Measurements from ENCODE around the gene PRKCE.

PRKCE gene

DNA sequence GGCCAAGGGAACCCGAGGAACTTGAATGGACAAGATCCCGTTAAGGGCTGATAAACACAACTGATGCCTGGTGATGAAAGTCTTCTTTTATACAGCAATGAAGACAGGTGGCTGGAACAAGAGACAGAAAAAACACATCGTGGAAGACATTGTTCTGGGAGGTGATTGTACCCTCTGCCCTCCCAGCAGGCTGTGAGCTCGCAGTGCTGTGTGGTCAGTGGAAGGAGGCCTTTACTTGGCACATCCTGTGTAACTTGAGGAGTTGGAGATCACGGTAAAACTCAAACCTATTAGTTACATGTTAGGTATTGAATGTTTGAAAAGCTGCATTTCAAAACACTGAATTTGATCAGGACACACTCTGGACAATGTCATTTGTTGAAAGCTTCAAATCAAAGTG lies 395.8 kb downstream of the PRKCE start:
- TF ChIP-seq, protein P1, sequence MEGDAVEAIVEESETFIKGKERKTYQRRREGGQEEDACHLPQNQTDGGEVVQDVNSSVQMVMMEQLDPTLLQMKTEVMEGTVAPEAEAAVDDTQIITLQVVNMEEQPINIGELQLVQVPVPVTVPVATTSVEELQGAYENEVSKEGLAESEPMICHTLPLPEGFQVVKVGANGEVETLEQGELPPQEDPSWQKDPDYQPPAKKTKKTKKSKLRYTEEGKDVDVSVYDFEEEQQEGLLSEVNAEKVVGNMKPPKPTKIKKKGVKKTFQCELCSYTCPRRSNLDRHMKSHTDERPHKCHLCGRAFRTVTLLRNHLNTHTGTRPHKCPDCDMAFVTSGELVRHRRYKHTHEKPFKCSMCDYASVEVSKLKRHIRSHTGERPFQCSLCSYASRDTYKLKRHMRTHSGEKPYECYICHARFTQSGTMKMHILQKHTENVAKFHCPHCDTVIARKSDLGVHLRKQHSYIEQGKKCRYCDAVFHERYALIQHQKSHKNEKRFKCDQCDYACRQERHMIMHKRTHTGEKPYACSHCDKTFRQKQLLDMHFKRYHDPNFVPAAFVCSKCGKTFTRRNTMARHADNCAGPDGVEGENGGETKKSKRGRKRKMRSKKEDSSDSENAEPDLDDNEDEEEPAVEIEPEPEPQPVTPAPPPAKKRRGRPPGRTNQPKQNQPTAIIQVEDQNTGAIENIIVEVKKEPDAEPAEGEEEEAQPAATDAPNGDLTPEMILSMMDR (IDR thresholded peaks at IDR 0.05; ENCODE audit: insufficient read depth, low read depth, low read length, missing control alignments), result no peak
- no peak overlapping the region for H3K4me3 ChIP-seq (ENCODE audit: low read length)
- DNase-seq (ENCODE audit: low read depth), result no peak

DNA sequence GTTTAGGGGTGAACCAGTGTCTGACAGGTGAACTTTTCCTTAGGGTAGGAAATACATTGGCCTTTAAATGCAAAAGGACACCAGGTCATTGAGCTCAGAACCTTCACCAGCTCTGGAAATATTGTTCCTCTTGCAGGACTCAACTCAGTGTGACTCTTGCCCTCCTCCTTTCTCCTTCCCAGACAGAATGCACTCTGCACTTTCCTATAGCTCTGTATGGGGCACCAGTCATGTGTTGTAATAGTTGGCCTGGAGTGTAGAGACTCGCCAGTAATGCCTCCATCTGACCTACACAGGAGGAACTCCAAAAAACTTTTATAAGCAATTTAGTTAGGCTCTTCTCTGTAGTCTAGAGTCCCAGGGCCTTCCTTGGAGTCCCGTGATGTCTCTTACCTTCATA lies 397.2 kb downstream of the PRKCE start:
- no peak overlapping the region for H3K4me3 ChIP-seq (ENCODE audit: low read length)
- TF ChIP-seq, protein P1 (IDR thresholded peaks at IDR 0.05; ENCODE audit: insufficient read depth, low read depth, low read length, missing control alignments), result no peak

DNA sequence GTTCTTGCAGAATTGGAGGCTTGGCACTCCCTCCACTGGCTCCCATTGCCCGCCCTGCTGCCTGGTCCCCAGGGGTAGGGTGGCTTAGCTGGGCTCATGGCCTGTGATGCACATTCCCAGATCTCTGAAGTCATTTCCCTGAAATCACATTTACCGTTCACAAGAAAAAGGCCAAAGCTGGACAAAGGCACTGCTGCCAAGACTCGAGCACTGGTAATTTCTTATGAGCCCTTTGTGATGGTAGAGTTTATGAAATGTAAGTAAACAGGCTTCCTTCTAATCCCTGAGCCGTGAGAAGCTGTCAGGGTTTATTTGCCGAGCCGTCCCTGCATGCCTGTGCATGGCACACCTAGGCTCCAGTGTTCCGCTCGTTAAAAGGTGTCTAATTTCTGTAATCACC lies 398.6 kb downstream of the PRKCE start:
- no peak overlapping the region for H3K4me3 ChIP-seq (ENCODE audit: low read length)
- peak; percentile 20 for DNase-seq (ENCODE audit: low read depth)
- TF ChIP-seq, protein P1 (IDR thresholded peaks at IDR 0.05; ENCODE audit: insufficient read depth, low read depth, low read length, missing control alignments), result no peak

More for the DNA sequence above, 397.2 kb downstream of the PRKCE start:
- no peak for DNase-seq (ENCODE audit: low read depth)

DNA sequence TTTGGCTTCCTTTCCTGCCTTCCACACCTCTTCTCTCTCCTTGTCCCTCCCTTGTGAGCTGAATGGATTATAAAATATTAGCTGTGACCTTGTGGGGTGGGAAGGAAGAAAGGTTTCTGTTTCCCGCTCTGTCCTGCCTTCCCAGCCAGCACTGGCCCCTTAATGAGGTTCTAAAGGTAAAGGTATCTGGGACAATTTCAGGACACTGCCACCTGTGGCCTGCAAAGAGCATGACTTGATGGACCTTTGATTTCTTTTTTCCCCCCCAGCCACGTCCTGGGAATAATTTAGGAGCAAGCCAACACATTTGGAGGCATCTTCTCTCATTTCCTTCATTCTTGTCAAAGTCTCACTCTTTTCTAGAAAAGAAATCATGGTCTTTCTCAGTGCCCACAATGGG lies 399.0 kb downstream of the PRKCE start:
- DNase-seq (ENCODE audit: low read depth), result no peak
- H3K4me3 ChIP-seq (ENCODE audit: low read length), result no peak overlapping the region
- TF ChIP-seq, protein P1 (IDR thresholded peaks at IDR 0.05; ENCODE audit: insufficient read depth, low read depth, low read length, missing control alignments), result peak; percentile 16

DNA sequence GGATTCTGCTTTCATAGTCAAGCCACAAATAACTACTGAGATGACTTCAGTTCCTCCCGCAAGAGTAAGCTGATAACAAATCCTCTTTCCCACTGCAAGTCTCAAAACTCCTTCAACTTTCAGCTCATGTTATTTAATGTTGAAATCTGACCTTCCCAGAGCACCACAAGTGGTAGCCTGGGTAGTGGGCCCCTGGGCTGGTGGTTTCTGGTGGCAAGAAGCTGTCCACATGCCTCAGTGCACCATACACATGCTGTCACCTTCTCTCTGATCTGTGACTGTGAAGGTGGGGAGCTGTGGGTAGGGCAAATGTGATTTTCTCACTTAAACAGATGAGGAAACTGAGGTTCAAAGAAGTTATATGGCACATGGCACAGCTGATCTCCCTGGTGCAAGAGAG lies 399.6 kb downstream of the PRKCE start:
- no peak overlapping the region for H3K4me3 ChIP-seq (ENCODE audit: low read length)
- TF ChIP-seq, protein P1 (IDR thresholded peaks at IDR 0.05; ENCODE audit: insufficient read depth, low read depth, low read length, missing control alignments), result no peak

DNA sequence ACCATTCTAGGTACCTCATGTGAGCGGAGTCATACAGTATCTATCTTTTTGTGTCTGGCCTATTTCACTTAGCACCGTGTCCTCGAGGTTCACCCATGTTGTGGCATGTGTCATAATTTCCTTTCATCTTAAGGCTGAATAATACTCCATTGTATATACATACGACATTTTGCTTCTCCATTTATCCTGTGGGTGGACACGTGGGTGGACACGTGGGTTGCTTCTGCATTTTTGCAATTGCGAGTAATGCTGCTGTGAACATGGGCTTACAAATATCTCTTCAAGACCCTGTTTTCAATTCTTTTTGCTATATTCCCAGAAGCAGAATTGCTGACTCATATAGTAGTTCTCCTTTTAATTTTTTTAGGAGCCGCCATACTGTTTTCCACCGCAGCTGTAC lies 402.1 kb downstream of the PRKCE start:
- no peak for DNase-seq (ENCODE audit: low read depth)
- no peak overlapping the region for H3K4me3 ChIP-seq (ENCODE audit: low read length)

More for the DNA sequence above, 399.6 kb downstream of the PRKCE start:
- DNase-seq (ENCODE audit: low read depth), result no peak

DNA sequence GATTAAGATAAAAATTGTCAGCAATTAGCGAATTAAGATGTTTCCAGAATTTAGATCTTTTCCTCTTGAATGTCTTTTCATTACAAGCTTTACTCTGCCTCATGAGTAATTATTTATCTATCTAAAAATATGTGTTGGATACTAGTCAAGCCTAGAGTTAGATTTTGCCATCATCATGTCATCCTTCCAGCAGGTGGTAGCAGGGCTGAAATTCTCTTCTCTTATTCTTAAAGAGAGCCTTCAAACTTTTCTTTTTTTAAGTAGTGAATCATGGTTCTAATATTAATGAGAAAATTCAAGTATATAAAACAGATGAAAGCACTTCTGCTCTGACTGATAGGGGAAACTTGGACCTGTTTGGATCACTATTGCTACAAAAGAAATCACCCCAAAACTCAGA lies 405.1 kb downstream of the PRKCE start:
- TF ChIP-seq, protein P1 (IDR thresholded peaks at IDR 0.05; ENCODE audit: insufficient read depth, low read depth, low read length, missing control alignments), result no peak
- DNase-seq (ENCODE audit: low read depth), result no peak
- no peak overlapping the region for H3K4me3 ChIP-seq (ENCODE audit: low read length)

More for the DNA sequence above, 402.1 kb downstream of the PRKCE start:
- TF ChIP-seq, protein P1 (IDR thresholded peaks at IDR 0.05; ENCODE audit: insufficient read depth, low read depth, low read length, missing control alignments), result no peak
